HEK293T (cell line): ENCODE results near the gene PTPRD.

Source experiments
- CTCF ChIA-PET: fragments of 350-600 bp; formaldehyde crosslinking; extraction: SDS; loops from one replicate; lab custom pipeline; 2021; ENCODE audit warnings: antibody characterized with exemption, inconsistent platforms; lab: Yijun Ruan, JAX
- POLR2A ChIA-PET: fragments of 350-600 bp; formaldehyde crosslinking; extraction: SDS; loops from one replicate; lab custom pipeline; 2020; ENCODE audit warnings: antibody characterized with exemption, inconsistent platforms; lab: Yijun Ruan, JAX
- DNase-seq: peaks from one replicate; pipeline ENCODE4 v3.0.0; 2012; ENCODE audit warnings: mixed read lengths; ENCODE audit errors: extremely low spot score
- ARNT ChIP-seq: fragments of 450-650 bp; IDR thresholded peaks from 2 replicates; pipeline ENCODE4 v1.6.1; 2017; ENCODE audit warnings: mild to moderate bottlenecking
- BHLHE40 ChIP-seq: fragments of 450-650 bp; IDR thresholded peaks from 2 replicates; pipeline ENCODE4 v1.6.1; 2016; ENCODE audit warnings: mild to moderate bottlenecking, moderate library complexity, borderline replicate concordance
- CTBP1 ChIP-seq: fragments of 450-650 bp; IDR thresholded peaks from 2 replicates; pipeline ENCODE4 v1.6.1; 2016; ENCODE audit warnings: borderline replicate concordance
- ELF4 ChIP-seq: fragments of 450-650 bp; IDR thresholded peaks from 2 replicates; pipeline ENCODE4 v1.6.1; 2017; ENCODE audit warnings: antibody characterized with exemption
- FOXA1 ChIP-seq: fragments of 450-650 bp; IDR thresholded peaks from 2 replicates; pipeline ENCODE4 v1.6.1; 2016; ENCODE audit warnings: mild to moderate bottlenecking
- FOXK2 ChIP-seq: fragments of 450-650 bp; IDR thresholded peaks from 2 replicates; pipeline ENCODE4 v1.6.1; 2016; ENCODE audit warnings: mild to moderate bottlenecking
- FOXM1 ChIP-seq: fragments of 450-650 bp; IDR thresholded peaks from 2 replicates; pipeline ENCODE4 v1.6.1; 2017; ENCODE audit warnings: mild to moderate bottlenecking, borderline replicate concordance
- HDGF ChIP-seq: fragments of 450-650 bp; IDR thresholded peaks from 2 replicates; pipeline ENCODE4 v1.6.1; 2017; ENCODE audit warnings: antibody characterized with exemption, borderline replicate concordance
- L3MBTL2 ChIP-seq: fragments of 450-650 bp; conservative IDR thresholded peaks from 2 replicates; pipeline ENCODE4 v1.6.1; 2016; ENCODE audit warnings: mild to moderate bottlenecking
- LEF1 ChIP-seq: fragments of 450-650 bp; IDR thresholded peaks from 2 replicates; pipeline ENCODE4 v1.6.1; 2017; ENCODE audit warnings: mild to moderate bottlenecking, borderline replicate concordance
- NFRKB ChIP-seq: fragments of 450-650 bp; IDR thresholded peaks from 2 replicates; pipeline ENCODE4 v1.6.1; 2016; ENCODE audit warnings: mild to moderate bottlenecking, moderate library complexity
- SP1 ChIP-seq: fragments of 450-650 bp; IDR thresholded peaks from 2 replicates; pipeline ENCODE4 v1.6.1; 2017
- SUZ12 ChIP-seq: fragments of 450-650 bp; IDR thresholded peaks from 2 replicates; pipeline ENCODE4 v1.6.1; 2016; ENCODE audit warnings: mild to moderate bottlenecking
- TARDBP ChIP-seq: fragments of 450-650 bp; IDR thresholded peaks from 2 replicates; pipeline ENCODE4 v1.6.1; 2016
- ZNF384 ChIP-seq: fragments of 450-650 bp; IDR thresholded peaks from 2 replicates; pipeline ENCODE4 v1.6.1; 2016
- TF ChIP-seq, protein P1 (sequence below): fragments of 450-650 bp; IDR thresholded peaks from 2 replicates; pipeline ENCODE4 v1.6.1; 2016

The PTPRD gene

DNA sequence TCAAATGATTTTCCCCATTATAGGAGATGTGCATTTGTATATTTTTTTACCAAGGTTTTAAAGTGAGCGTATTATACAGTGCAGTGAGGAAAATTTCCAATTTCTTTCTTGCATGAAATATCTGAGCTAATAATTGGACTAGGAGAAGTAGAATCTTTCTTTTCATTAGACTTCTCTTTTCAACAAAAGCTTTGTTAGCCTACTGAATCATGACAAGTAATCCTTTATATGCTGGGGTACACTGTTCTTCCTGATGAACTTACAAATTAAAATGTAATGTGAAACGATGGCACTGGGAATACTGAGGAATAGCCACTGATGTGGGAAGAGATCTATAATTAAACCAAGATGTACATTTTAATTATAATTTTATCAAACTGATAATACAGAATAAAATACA, 829.6 kb downstream of the PTPRD start:
- ChIA-PET POLR2A (no interaction called here), CTCF (no interaction called here)
- DNase-seq = no peak
- TF ChIP-seq BHLHE40 (no peak), FOXM1 (no peak), TARDBP (no peak), ARNT (no peak), L3MBTL2 (no peak), SUZ12 (no peak), FOXA1 (no peak), LEF1 (no peak)
- TF ChIP-seq, protein P1, sequence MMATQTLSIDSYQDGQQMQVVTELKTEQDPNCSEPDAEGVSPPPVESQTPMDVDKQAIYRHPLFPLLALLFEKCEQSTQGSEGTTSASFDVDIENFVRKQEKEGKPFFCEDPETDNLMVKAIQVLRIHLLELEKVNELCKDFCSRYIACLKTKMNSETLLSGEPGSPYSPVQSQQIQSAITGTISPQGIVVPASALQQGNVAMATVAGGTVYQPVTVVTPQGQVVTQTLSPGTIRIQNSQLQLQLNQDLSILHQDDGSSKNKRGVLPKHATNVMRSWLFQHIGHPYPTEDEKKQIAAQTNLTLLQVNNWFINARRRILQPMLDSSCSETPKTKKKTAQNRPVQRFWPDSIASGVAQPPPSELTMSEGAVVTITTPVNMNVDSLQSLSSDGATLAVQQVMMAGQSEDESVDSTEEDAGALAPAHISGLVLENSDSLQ = no peak

DNA sequence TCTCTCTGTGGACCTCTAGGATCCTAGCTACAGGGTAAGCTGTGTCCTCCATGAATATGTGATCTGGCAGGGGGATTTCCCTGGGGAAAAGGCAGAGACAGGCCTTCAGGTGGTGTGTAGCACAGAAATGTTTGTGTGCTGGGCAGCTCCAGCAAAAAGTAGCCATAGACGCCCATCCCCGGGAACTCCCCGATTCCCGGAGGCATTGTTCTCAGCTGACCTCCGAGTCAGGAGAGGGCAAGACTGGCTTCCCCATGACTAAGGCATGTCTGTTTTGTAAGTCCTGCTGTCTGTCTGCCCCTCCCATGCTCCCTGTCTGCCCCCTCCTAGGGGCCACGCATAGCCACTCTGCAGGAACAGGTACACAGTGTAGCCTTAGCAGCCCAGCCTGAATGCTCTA, 834.5 kb downstream of the PTPRD start:
- TF ChIP-seq BHLHE40 = no peak
- ChIA-PET CTCF (no interaction called here), POLR2A (no interaction called here)
- DNase-seq = no peak

DNA sequence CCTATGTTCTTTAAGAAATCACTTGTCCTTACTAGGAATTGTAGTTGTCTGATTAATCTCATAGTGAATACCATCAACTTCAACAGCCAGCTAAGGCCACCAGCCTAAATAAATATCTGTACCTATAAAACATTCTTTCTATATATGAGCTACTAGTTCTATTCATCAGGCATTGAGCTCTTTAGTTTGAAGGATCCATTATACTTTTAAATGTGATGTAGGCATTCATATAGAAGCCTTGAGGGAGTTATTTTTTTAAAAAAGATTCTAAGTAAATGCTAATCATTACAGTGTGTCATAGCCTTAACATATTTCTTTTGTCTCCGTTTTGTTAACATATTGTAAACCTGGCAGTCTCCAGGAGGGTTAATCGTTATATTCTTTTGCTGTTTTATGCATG, 838.3 kb downstream of the PTPRD start:
- POLR2A ChIA-PET = no interaction called here
- CTCF ChIA-PET = no interaction called here
- DNase-seq = no peak
- TF ChIP-seq L3MBTL2 (no peak), TARDBP (no peak), FOXA1 (no peak)

DNA sequence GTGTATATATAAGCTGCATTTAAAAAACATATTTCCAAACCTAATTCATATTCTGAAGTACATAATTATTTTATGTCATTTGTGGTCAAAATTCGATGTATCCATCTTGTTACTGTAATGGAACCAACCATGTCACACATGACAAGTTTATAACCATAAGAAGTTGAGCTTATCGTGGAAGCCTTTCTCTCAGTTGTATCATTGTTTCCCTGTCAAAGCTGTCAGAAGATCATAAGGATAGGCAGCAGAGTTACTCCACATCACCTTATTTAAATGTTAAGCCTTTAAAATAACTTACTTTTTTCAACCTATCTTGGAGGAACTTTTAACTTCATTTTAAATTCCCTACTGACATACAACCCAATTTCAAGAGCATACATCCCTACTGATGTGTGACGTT, 841.5 kb downstream of the PTPRD start:
- no peak for DNase-seq
- ChIA-PET CTCF (no interaction called here), POLR2A (no interaction called here)
- TF ChIP-seq TARDBP (no peak), ARNT (no peak), SUZ12 (no peak), NFRKB (no peak), LEF1 (no peak), CTBP1 (no peak), FOXK2 (no peak), FOXM1 (no peak), ELF4 (no peak), HDGF (no peak)
- TF ChIP-seq, protein P1 = no peak

GRCh38 chr9:9764821-9765220, 848.0 kb downstream of the PTPRD start:
- no peak for DNase-seq
- ChIA-PET CTCF (no interaction called here), POLR2A (no interaction called here)
- no peak for TF ChIP-seq FOXA1
- no peak for TF ChIP-seq CTBP1
- TF ChIP-seq NFRKB = no peak
- no peak for TF ChIP-seq ARNT
- no peak for TF ChIP-seq ZNF384
- TF ChIP-seq ELF4 = no peak
- TF ChIP-seq TARDBP = no peak
- TF ChIP-seq BHLHE40 = no peak
- no peak for TF ChIP-seq LEF1
- TF ChIP-seq SUZ12 = no peak
- TF ChIP-seq L3MBTL2 = no peak
- TF ChIP-seq SP1 = no peak
- no peak for TF ChIP-seq FOXK2
- TF ChIP-seq FOXM1 = no peak
- TF ChIP-seq, protein P1 = no peak

DNA sequence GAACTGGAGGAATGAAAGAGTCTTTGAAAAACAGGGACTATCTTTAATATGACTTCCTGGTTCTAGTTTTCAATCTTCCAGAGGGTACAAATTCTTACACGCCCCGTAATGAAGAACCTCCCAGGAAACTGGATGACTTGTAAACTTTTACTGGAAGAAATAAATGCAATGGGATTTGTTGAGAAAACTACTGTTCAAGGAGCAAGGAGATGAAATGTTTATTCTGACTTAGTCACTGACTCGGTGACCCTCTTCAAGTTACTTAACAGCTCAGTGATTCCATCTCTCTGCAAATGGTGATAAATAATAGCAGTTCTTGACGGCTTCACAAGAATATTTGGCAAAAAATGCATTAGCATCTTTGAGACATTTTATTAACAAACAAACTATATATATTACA, 858.6 kb downstream of the PTPRD start:
- ChIA-PET POLR2A (no interaction called here), CTCF (no interaction called here)
- DNase-seq = no peak
- TF ChIP-seq ZNF384 (no peak), SP1 (no peak), ELF4 (no peak), ARNT (no peak), FOXK2 (no peak)

GRCh38 chr9:9753266-9753665, 859.5 kb downstream of the PTPRD start:
- ChIA-PET POLR2A (no interaction called here), CTCF (no interaction called here)

More at GRCh38 chr9:9753266-9753665, 859.5 kb downstream of the PTPRD start:
- DNase-seq = no peak
- TF ChIP-seq BHLHE40 (no peak), LEF1 (no peak), HDGF (no peak), CTBP1 (no peak), FOXM1 (no peak), SP1 (no peak), NFRKB (no peak), FOXA1 (no peak), TARDBP (no peak), ARNT (no peak), ELF4 (no peak), SUZ12 (no peak), FOXK2 (no peak)
- TF ChIP-seq, protein P1 = no peak
